GM10248 (cell line): ENCODE results near the gene NOS1.
"Not testable (repeated sequence)": the region's sequence is repeated elsewhere in the genome, so short reads cannot be mapped to it uniquely, and the experiment has no call there.

Experiments
- CTCF ChIA-PET: fragments of 300-600 bp; sonication (Branson Sonifier 250); formaldehyde crosslinking; extraction: SDS; loops from one replicate; lab custom pipeline; 2021; ENCODE audit warnings: antibody characterized with exemption; lab: Yijun Ruan, JAX
- POLR2A ChIA-PET: fragments of 350-650 bp; sonication (Branson Sonifier 250); formaldehyde crosslinking; extraction: SDS; loops from one replicate; lab custom pipeline; 2020; ENCODE audit warnings: antibody characterized with exemption; lab: Yijun Ruan, JAX
- DNase-seq: peaks from one replicate; pipeline ENCODE4 v3.0.0; 2012; ENCODE audit errors: extremely low spot score
- TF ChIP-seq, protein P1 (sequence below): IDR thresholded peaks from 2 replicates; pipeline ENCODE4 v1.5.1; 2012; ENCODE audit warnings: mild to moderate bottlenecking, low read depth; ENCODE audit errors: extremely low read depth, missing control alignments, control extremely low read depth

Gene NOS1

DNA sequence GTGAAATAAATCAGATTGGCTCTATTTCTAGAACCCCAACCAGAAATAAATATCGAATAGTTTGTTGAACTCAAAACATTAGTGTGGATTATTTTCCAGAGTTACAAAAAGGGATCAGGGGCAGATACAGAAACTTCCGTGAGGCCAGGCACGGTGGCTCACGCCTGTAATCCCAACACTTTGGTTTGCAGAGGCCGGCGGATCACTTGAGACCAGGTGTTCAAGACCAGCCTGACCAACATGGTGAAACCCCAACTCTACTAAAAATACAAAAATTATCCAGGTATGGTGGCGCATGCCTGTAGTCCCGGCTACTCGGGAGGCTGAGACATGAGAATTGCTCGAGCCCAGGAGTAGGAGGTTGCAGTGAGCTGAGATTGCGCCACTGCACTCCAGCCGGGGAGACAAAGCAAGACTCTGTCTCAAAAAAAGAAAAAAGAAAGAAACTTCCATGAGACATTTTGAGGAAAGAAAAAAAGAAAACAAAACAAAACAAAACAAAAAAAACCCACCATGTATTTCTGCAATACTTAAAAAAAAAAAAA lies 173.2 kb downstream of the NOS1 start:
- TF ChIP-seq, protein P1, sequence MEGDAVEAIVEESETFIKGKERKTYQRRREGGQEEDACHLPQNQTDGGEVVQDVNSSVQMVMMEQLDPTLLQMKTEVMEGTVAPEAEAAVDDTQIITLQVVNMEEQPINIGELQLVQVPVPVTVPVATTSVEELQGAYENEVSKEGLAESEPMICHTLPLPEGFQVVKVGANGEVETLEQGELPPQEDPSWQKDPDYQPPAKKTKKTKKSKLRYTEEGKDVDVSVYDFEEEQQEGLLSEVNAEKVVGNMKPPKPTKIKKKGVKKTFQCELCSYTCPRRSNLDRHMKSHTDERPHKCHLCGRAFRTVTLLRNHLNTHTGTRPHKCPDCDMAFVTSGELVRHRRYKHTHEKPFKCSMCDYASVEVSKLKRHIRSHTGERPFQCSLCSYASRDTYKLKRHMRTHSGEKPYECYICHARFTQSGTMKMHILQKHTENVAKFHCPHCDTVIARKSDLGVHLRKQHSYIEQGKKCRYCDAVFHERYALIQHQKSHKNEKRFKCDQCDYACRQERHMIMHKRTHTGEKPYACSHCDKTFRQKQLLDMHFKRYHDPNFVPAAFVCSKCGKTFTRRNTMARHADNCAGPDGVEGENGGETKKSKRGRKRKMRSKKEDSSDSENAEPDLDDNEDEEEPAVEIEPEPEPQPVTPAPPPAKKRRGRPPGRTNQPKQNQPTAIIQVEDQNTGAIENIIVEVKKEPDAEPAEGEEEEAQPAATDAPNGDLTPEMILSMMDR, result no peak
- ChIA-PET CTCF (no interaction called here), POLR2A (interaction anchor here (0.7 kb wide), 1 partner anchor 196 kb away, joined by 4 read pairs; no protein-coding TSS in a partner anchor)
- DNase-seq, result no peak

DNA sequence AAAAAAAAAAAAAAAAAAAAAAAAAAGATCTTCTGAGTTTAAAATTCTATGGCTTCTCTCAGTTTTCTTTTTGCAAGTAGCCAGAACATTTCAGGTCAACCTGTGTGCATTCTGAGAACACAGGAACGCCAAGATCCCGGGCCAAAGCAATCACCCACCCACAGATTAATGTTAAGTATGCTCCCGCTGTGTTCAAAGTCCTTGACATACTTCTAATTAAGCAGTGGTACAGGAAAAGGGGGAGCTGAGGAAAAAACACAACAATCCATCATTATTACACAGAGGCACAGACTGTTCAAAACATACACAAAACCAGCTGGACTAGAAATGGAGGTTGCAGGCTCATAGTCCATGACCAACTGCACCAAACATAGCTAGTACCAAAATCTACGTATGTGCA lies 174.0 kb downstream of the NOS1 start:
- no peak for DNase-seq
- TF ChIP-seq, protein P1, result no peak
- POLR2A ChIA-PET, result no interaction called here
- CTCF ChIA-PET, result interaction anchor here (0.6 kb wide), 1 partner anchor 13 kb away, joined by 3 read pairs; no protein-coding TSS in a partner anchor

DNA sequence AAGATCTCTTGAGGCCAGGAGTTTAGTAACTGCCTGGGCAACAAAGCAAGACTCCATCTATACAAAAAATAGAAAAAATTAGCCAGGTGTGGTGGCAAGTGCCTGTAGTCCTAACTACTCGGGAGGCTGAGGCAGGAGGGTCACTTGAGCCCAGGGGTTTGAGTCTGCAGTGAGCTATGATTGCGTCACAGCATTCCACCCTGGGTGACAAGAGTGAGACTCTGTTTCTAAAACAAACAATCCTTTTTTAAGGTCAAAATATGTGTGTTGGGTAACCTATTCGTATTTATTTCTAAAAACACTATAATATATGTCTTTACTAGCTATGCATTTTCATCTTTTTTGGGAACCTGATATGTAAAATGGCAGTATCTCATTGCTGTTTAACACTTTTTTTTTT lies 178.6 kb downstream of the NOS1 start:
- TF ChIP-seq, protein P1, result no peak
- POLR2A ChIA-PET, result no interaction called here
- CTCF ChIA-PET, result interaction anchor here (1.7 kb wide), 1 partner anchor 19 kb away, joined by 3 read pairs; no protein-coding TSS in a partner anchor
- no peak for DNase-seq

DNA sequence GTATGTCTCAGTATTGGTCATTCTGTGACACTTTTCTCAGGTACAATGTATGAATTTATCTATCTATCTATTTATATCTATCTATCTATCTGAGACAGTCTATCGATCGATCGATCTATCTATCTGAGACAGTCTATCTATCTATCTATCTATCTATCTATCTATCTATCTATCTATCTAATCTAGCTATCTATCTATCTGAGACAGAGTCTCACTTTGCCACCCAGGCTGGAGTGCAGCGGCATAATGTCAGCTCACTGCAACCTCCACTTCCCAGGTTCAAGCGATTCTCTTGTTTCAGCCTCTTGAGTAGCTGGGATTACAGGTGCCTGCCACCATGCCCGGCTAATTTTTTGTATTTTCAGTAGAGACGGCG lies 180.0 kb downstream of the NOS1 start:
- DNase-seq, POLR2A ChIA-PET: not testable (repeated sequence)
- CTCF ChIA-PET, result interaction anchor here (1.7 kb wide), 1 partner anchor 17 kb away, joined by 3 read pairs; no protein-coding TSS in a partner anchor

DNA sequence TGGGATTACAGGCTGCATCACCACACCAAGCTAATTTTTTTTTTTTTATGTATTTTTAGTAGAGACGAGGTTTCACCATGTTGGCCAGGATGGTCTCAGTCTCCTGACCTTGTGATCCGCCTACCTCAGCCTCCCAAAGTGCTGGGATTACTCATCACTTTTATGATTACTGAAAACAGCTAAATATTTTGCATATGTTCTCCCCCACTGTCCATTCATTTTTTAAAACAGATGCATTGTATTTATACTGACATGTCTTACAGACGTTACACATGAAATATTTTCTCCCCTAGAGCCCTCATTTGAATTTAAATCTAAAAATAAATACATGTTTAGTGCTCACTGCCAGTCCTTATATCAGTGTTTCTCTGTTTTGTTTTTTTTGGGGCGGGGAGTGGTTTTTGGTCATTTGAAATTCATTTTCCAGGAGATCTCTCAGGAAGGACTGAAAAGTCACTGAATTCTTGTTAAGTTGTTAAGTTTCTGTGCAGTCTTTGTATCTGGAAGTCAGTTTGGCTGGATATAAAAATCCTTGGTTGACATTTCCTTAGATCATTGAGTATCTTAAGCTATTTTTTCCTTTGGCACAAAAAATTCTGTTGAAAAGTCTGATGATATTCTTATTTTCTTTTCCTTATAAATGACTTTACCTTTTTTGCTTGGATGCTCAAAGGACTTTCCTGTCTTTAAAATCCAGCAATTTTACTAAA lies 180.5 kb downstream of the NOS1 start:
- CTCF ChIA-PET, result no interaction called here
- POLR2A ChIA-PET, result no interaction called here
- no peak for DNase-seq
- TF ChIP-seq, protein P1, result no peak

DNA sequence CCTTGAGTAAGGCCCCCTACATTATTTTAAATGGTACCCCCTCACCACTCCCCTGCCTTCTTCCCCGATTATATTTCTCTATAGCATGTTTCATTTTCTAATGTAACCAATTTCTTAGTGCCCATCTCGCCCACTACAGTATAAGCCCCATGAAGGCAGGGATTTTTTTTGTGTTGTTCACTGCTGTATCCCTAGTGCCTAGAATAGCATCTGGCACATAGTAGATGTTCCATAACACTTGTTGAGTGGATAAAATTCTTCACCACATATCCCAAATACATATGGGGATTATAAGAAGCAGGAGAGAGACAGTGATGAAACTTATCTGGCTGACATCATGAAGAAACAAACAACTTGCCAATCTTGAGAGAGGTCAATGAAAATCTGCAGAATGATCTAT lies 182.7 kb downstream of the NOS1 start:
- POLR2A ChIA-PET, result no interaction called here
- CTCF ChIA-PET, result interaction anchor here (1.0 kb wide), 1 partner anchor 21 kb away, joined by 3 read pairs; no protein-coding TSS in a partner anchor
- DNase-seq, result no peak
- TF ChIP-seq, protein P1, result no peak

DNA sequence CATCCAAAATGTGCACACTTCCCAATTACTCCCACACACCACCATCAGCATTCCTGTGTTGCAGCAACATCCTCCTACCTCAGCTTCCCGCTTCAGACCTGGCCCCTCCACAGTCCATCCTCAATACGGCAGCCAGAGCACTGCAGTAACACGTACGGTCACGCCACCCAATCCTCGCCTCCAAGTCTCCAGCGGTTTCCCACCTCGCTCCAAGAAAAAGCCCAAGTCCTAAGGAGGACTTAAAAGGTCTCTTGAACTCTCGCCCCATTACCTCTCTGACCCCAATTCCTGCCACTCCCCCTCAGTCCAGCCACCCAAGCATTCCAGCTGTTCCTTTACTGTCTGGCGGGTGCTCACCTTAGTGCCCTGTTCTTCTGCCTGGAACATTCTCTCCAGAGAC lies 183.1 kb downstream of the NOS1 start:
- ChIA-PET POLR2A (no interaction called here), CTCF (interaction anchor here (1.0 kb wide), 1 partner anchor 21 kb away, joined by 3 read pairs; no protein-coding TSS in a partner anchor)
- TF ChIP-seq, protein P1, result no peak
- DNase-seq, result no peak
